HFF-Myc (cell line): ENCODE measurements around the gene ZSWIM7.

ENCODE experiments used
- DNase-seq: peaks from one replicate; pipeline ENCODE4 v3.0.0-alpha.2; 2011; ENCODE audit warnings: low read depth; ENCODE audit errors: extremely low read depth
- H3K4me3 ChIP-seq: replicated peaks from 2 replicates; pipeline ENCODE4 v1.5.1; 2011; ENCODE audit warnings: low read depth, mild to moderate bottlenecking, control low read depth, low read length
- TF ChIP-seq, protein P1 (sequence below): IDR thresholded peaks from 2 replicates; pipeline ENCODE4 v1.5.1; 2012; ENCODE audit warnings: mild to moderate bottlenecking, low read depth, low read length, control low read depth; ENCODE audit errors: missing control alignments

Gene ZSWIM7

DNA sequence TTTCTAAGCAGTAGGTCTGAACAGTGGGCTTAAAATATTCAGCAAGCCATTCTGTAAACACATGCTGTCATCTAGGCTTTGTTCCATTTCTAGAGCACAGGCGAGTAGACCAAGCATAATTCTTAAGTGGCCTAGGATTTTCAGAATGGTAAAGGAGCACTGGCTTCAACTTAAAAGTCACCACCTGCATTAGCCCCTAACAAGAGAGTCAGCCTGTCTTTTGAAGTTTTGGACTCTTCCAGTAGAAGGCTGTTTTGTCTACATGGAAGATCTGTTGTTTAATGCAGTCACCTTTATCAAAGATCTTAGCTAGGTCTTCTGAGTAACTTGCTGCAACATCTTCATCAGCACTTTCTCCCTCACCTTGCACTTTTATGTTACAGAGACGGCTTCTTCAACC lies 36.8 kb upstream of the ZSWIM7 start:
- TF ChIP-seq, protein P1, sequence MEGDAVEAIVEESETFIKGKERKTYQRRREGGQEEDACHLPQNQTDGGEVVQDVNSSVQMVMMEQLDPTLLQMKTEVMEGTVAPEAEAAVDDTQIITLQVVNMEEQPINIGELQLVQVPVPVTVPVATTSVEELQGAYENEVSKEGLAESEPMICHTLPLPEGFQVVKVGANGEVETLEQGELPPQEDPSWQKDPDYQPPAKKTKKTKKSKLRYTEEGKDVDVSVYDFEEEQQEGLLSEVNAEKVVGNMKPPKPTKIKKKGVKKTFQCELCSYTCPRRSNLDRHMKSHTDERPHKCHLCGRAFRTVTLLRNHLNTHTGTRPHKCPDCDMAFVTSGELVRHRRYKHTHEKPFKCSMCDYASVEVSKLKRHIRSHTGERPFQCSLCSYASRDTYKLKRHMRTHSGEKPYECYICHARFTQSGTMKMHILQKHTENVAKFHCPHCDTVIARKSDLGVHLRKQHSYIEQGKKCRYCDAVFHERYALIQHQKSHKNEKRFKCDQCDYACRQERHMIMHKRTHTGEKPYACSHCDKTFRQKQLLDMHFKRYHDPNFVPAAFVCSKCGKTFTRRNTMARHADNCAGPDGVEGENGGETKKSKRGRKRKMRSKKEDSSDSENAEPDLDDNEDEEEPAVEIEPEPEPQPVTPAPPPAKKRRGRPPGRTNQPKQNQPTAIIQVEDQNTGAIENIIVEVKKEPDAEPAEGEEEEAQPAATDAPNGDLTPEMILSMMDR: no peak
- no peak for DNase-seq
- H3K4me3 ChIP-seq: no peak overlapping the region

DNA sequence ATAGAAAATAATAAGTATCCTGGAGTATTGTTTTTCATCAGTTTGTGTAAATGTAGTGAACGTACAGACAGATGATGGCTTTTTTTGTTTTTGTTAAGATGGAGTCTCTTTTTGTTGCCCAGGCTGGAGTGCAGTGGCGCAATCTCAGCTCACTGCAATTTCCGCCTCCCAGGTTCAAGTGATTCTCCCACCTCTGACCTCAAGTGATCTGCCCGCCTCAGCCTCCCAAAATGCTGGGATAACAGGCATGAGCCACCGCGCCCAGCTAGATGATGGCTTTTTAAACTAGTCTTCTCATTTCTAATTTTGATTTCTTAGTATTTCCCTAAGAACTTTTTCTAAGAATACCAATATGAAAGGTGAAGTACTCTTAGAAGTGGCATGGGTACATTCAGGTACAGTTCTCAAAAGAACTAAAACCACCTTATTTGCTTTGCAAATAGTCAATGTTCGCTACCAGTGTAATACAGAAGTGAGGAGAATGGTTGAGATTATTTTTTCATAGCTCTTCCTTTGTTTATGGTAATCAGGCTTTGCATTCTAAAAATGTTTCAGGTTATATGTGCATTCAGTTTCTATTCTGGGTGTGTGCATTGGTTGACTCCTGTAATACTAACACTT lies 34.3 kb upstream of the ZSWIM7 start:
- H3K4me3 ChIP-seq: no peak overlapping the region
- TF ChIP-seq, protein P1: no peak
- DNase-seq: no peak

DNA sequence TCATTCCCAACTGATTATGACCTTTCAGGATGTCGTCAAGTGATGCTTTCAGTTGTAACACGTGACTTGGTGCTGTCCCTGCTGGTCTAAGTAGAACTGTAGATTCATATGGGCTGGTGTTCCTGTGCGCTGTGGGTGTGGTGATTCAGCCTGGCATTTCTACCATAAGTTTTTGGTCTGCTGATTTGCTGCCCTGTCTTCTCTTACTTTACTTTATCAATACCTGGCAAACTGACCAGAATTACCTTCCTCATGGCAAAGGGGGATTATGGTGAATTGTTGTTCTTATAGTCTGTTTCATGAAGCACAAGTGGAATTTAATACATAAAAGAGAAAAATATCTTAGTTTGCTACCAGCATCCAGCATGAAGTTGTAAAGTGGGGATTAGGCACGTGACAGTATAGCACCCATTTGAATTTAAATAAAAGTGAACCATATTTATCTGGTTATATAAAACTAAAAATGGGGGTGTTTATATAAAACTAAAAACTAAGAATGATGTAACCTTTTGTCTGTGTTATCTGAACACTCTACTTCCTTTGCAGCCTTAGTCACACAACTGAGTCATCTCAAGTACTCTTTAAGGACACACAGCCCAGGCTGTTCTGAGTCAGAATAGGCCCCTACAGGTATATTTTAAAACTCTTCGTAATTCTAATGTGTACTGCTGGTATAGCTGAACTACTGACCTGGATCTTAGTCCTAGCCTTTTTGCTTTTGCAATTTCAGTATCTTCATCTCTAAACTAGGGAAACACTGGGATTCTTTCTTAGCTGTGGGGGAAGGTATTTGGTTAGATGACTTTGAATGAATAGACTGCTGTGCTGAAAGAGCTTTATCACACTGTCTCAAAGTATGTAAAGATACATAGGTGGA lies 28.4 kb upstream of the ZSWIM7 start:
- TF ChIP-seq, protein P1: no peak
- DNase-seq: peak; percentile 71
- H3K4me3 ChIP-seq: no peak overlapping the region

DNA sequence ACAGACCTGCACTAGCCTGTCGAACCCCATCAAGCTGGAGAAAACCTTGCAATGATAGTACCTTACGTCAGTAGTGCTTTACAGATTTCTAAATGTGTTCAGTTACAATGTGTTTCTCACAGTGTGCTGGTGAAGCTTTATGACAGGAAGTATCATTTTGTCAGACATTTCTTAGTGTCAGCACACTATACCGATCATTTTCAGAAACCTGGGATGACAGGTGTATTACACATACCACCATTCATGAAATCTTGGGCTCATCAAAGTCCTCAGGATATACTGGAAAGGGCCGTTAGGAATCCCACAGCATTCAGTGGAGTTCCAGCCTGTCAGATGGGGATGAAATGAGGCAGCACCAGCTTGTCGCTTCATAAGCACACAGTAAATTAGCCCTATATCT lies 27.4 kb upstream of the ZSWIM7 start:
- TF ChIP-seq, protein P1: no peak
- no peak overlapping the region for H3K4me3 ChIP-seq
- DNase-seq: no peak

DNA sequence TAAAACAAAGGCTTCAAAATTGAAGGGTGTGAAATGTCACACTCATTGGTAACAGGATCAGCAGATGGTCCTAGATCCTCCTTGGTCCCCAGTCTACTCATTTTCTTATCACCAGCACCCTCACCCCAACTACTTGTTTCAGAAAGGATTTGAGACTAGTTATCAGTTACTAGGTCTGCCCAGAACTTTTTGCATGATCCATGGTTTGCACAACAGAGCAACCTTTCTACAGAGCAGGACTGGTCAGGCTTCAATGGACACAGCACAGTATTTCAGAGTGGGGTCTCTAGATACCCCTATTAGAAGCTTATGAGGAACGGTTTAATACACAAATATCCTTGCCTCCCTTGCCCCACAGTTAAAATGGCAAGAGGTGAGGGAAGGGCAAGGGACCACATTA lies 25.7 kb upstream of the ZSWIM7 start:
- DNase-seq: no peak
- H3K4me3 ChIP-seq: no peak overlapping the region
- TF ChIP-seq, protein P1: no peak

DNA sequence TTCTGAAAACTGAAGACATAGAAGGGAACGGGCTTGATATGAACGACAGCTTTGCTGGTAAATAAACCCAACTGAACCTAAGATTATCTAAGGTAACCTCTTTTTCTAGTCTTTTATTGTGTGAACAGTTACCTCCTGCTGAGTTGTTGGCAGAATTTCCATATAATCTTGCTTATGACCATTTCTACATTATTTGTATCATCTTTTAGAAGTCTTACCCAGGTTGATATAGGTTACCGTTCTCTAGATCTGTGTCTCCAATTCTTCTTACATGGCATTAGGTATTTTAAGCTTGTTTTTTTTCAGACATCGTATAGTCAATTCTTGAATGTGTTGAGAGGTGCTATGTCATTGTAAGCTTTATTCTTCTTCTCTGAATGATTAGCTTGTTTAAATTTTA lies 24.4 kb upstream of the ZSWIM7 start:
- TF ChIP-seq, protein P1: no peak

DNA sequence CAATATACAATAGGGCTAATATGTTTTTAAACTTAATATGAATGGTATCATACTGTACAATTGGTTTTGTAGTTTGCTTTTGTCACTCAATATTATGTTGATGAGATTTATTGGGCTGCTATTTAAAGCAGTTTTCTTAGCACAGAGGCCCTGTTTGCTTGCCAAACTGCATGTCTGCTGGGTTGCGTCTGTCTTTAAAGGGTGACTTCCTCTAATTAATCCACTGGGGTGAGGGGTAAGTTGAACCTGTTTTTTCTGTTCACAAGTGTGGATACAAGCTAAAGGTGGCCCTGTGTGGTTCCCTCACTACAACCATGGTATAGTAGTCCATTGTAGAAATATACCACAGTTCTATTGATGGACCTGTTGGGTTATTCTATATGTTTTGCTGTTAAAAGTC lies 19.8 kb upstream of the ZSWIM7 start:
- TF ChIP-seq, protein P1: no peak
- DNase-seq: no peak
- H3K4me3 ChIP-seq: no peak overlapping the region

More for the DNA sequence above, 24.4 kb upstream of the ZSWIM7 start:
- DNase-seq: no peak
- no peak overlapping the region for H3K4me3 ChIP-seq
